Measurements from ENCODE around the gene DNPH1. TPM values are rescaled to one million over a fixed set of nuclear protein-coding genes. Genes with fewer than 3 reads are reported as not detected.

DNPH1 gene
- total and polyA plus RNA-seq, 4 donors = 32.0 to 135 (median 84.5) TPM

DNA sequence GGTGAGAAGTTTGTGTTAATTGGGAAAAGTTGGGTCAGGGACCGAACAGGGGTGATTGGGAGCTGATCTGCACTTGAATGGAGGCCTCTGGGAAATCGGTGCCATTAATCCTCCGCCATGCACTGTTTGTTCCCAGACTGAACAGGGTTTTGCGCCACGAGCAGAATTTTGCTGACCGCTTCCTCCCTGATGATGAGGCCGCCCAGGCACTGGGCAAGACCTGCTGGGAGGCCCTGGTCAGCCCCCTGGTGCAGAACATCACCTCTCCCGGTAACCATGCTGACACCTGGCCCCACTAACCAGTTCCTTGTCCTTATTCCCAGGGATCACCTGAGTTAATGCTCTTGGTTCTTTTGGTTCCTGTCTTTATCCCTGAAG lies 25.6 kb downstream of the DNPH1 start:
- DNase-seq = no peak
- Histone ChIP-seq H3K4me1 (ENCODE audit: control insufficient read depth in 5 of 5, insufficient read depth in 5 of 5, low read length in 5 of 5) (no peaks in the 10 kb centered on the region), H3K9ac (ENCODE audit: insufficient read depth in 1 of 2, low read length in 2 of 2) (no peak overlapping the region), H3K9me3 (ENCODE audit: control insufficient read depth in 4 of 4, insufficient read depth in 3 of 4, low read length in 3 of 4) (no peaks in the 10 kb centered on the region), H3K27me3 (ENCODE audit: control insufficient read depth in 3 of 3, insufficient read depth in 3 of 3, low read length in 2 of 3) (no peaks in the 10 kb centered on the region), H3K27ac (ENCODE audit: low read depth in 1 of 2, low read length in 1 of 2) (no peak overlapping the region), H3K36me3 (ENCODE audit: control insufficient read depth in 4 of 4, insufficient read depth in 4 of 4, low read length in 4 of 4) (peaks cover 2 to 28% (median 5%) of the 10 kb centered on the region in 4 donors), H3K4me3 (no peak overlapping the region)
- TF ChIP-seq, protein P1, sequence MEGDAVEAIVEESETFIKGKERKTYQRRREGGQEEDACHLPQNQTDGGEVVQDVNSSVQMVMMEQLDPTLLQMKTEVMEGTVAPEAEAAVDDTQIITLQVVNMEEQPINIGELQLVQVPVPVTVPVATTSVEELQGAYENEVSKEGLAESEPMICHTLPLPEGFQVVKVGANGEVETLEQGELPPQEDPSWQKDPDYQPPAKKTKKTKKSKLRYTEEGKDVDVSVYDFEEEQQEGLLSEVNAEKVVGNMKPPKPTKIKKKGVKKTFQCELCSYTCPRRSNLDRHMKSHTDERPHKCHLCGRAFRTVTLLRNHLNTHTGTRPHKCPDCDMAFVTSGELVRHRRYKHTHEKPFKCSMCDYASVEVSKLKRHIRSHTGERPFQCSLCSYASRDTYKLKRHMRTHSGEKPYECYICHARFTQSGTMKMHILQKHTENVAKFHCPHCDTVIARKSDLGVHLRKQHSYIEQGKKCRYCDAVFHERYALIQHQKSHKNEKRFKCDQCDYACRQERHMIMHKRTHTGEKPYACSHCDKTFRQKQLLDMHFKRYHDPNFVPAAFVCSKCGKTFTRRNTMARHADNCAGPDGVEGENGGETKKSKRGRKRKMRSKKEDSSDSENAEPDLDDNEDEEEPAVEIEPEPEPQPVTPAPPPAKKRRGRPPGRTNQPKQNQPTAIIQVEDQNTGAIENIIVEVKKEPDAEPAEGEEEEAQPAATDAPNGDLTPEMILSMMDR (IDR thresholded peaks at IDR 0.05; ENCODE audit: control extremely low read depth, extremely low read depth) = no peak
- ATAC-seq (ENCODE audit: insufficient read depth, low FRiP score) = no peak
- 95 to 97% methylated on average over 8 of the region's 8 CpGs for WGBS, 2 donors

DNA sequence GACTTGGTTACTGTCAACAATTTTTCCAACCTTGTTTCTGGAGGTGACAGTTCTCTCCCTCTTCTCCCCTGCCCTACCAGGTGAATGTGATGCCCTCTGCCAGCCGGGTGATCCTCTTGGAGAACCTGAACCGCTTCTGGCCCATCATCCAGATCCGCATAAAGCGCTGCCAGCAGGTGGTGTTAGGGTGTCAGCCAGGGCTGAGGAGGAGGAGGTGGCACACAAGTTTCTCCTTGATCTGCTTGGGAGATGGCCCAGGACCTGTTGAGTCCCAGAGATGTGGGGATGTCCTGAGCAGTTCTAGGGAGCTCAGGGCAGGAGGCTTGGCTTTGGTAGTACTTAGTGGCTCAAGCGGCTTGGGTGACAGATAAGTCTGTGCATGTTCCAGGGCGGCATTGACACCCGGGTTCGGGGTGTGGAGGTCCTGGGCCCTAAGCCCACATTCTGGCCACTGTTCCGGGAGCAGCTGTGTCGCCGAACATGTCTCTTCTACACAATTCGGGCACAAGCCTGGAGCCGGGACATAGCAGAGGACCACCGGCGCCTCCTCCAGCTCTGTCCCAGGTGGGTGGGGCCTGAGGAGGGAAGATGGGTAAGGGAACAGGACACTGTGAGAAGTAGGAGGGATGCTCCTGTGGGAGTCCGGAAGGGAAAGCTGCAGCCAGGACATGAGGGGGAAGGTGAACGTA lies 26.1 kb downstream of the DNPH1 start:
- no peak overlapping the region for H3K27ac ChIP-seq (ENCODE audit: low read depth in 1 of 2, low read length in 1 of 2)
- ATAC-seq (ENCODE audit: insufficient read depth, low FRiP score) = no peak
- 94 to 96% methylated on average over 17 of the region's 17 CpGs for WGBS, 2 donors
- H3K27me3 ChIP-seq (ENCODE audit: control insufficient read depth in 3 of 3, insufficient read depth in 3 of 3, low read length in 2 of 3) = no peaks in the 10 kb centered on the region
- TF ChIP-seq, protein P1 (IDR thresholded peaks at IDR 0.05; ENCODE audit: control extremely low read depth, extremely low read depth) = no peak
- peaks cover 2 to 31% (median 5%) of the 10 kb centered on the region in 4 donors for H3K36me3 ChIP-seq (ENCODE audit: control insufficient read depth in 4 of 4, insufficient read depth in 4 of 4, low read length in 4 of 4)
- no peak overlapping the region for H3K4me3 ChIP-seq
- no peak for DNase-seq
- no peak overlapping the region for H3K9ac ChIP-seq (ENCODE audit: insufficient read depth in 1 of 2, low read length in 2 of 2)
- no peaks in the 10 kb centered on the region for H3K9me3 ChIP-seq (ENCODE audit: control insufficient read depth in 4 of 4, insufficient read depth in 3 of 4, low read length in 3 of 4)
- H3K4me1 ChIP-seq (ENCODE audit: control insufficient read depth in 5 of 5, insufficient read depth in 5 of 5, low read length in 5 of 5) = no peaks in the 10 kb centered on the region

GRCh38 chr6:43202451-43202850 lies 26.8 kb downstream of the DNPH1 start:
- 92 to 94% methylated on average over 5 of the region's 5 CpGs for WGBS, 2 donors
- H3K27me3 ChIP-seq (ENCODE audit: control insufficient read depth in 3 of 3, insufficient read depth in 3 of 3, low read length in 2 of 3) = no peaks in the 10 kb centered on the region
- peaks cover 2 to 31% (median 6%) of the 10 kb centered on the region in 4 donors for H3K36me3 ChIP-seq (ENCODE audit: control insufficient read depth in 4 of 4, insufficient read depth in 4 of 4, low read length in 4 of 4)
- TF ChIP-seq, protein P1 (IDR thresholded peaks at IDR 0.05; ENCODE audit: control extremely low read depth, extremely low read depth) = no peak
- DNase-seq = no peak
- H3K4me3 ChIP-seq = no peak overlapping the region
- no peaks in the 10 kb centered on the region for H3K4me1 ChIP-seq (ENCODE audit: control insufficient read depth in 5 of 5, insufficient read depth in 5 of 5, low read length in 5 of 5)
- no peaks in the 10 kb centered on the region for H3K9me3 ChIP-seq (ENCODE audit: control insufficient read depth in 4 of 4, insufficient read depth in 3 of 4, low read length in 3 of 4)
- no peak for ATAC-seq (ENCODE audit: insufficient read depth, low FRiP score)
- H3K9ac ChIP-seq (ENCODE audit: insufficient read depth in 1 of 2, low read length in 2 of 2) = no peak overlapping the region
- no peak overlapping the region for H3K27ac ChIP-seq (ENCODE audit: low read depth in 1 of 2, low read length in 1 of 2)

DNA sequence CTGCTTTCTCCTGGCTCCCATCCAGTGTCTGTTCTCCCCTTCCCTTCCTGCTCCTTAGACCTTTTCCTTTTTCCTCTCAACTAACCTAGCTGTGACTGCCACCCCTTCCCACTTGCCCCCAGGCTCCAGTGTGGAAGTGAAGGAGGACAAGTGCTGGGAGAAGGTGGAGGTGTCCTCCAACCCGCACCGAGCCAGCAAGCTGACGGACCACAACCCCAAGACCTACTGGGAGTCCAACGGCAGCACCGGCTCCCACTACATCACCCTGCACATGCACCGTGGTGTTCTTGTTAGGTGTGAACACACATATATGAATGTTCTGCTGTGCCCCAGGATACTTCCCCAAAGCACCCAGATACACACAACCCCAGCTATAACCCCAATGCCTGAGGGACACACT lies 28.7 kb downstream of the DNPH1 start:
- TF ChIP-seq, protein P1 (IDR thresholded peaks at IDR 0.05; ENCODE audit: control extremely low read depth, extremely low read depth) = no peak
- H3K27ac ChIP-seq (ENCODE audit: low read depth in 1 of 2, low read length in 1 of 2) = no peak overlapping the region
- H3K4me1 ChIP-seq (ENCODE audit: control insufficient read depth in 5 of 5, insufficient read depth in 5 of 5, low read length in 5 of 5) = no peaks in the 10 kb centered on the region
- WGBS, 2 donors = 97 to 98% methylated on average over 6 of the region's 6 CpGs
- DNase-seq (no peak), ATAC-seq (ENCODE audit: insufficient read depth, low FRiP score) (no peak)
- H3K9ac ChIP-seq (ENCODE audit: insufficient read depth in 1 of 2, low read length in 2 of 2) = no peak overlapping the region
- H3K9me3 ChIP-seq (ENCODE audit: control insufficient read depth in 4 of 4, insufficient read depth in 3 of 4, low read length in 3 of 4) = no peaks in the 10 kb centered on the region
- H3K27me3 ChIP-seq (ENCODE audit: control insufficient read depth in 3 of 3, insufficient read depth in 3 of 3, low read length in 2 of 3) = no peaks in the 10 kb centered on the region
- H3K36me3 ChIP-seq (ENCODE audit: control insufficient read depth in 4 of 4, insufficient read depth in 4 of 4, low read length in 4 of 4) = peaks cover 7 to 38% (median 14%) of the 10 kb centered on the region in 4 donors
- H3K4me3 ChIP-seq = no peak overlapping the region
